Heart right ventricle (tissue), 16 donors: ENCODE measurements around the gene COG8. TPM values are rescaled to one million over a fixed set of nuclear protein-coding genes. Genes with fewer than 3 reads are reported as not detected.

ENCODE experiments used
- ATAC-seq, 8 donors: fragments of 200-7000 bp; cut with Tn5 transposase; one replicate each; pipeline ENCODE4 v1.9.1; 2020; ENCODE audit warnings: mild to moderate bottlenecking in 8 of 8, moderate library complexity in 8 of 8, moderate number of reproducible peaks in 1 of 8
- DNase-seq, 2 donors: peaks; one replicate each; pipeline ENCODE4 v3.0.0-alpha.2; 2020
- H3K27ac ChIP-seq, 10 donors: fragments of 200-600 bp; sonication (generic) in 2 of 10; one replicate each; pipeline versions ENCODE4 v1.5.0 to v1.8.0; 2020 to 2022; ENCODE audit warnings: mild to moderate bottlenecking in 3 of 10
- H3K27me3 ChIP-seq, 7 donors: fragments of 200-600 bp; one replicate each; pipeline ENCODE4 v1.8.0; 2021 to 2022; ENCODE audit warnings: mild to moderate bottlenecking in 2 of 7
- H3K36me3 ChIP-seq, 9 donors: fragments of 200-600 bp; sonication (generic) in 1 of 9; one replicate each; pipeline versions ENCODE4 v1.5.0 to v1.8.0; 2020 to 2022; ENCODE audit warnings: mild to moderate bottlenecking in 2 of 9
- H3K4me1 ChIP-seq, 9 donors: fragments of 200-600 bp; sonication (generic) in 1 of 9; one replicate each; pipeline versions ENCODE4 v1.5.0 to v1.8.0; 2020 to 2022; ENCODE audit warnings: mild to moderate bottlenecking in 4 of 9
- H3K4me3 ChIP-seq, 10 donors: fragments of 200-600 bp; sonication (generic) in 2 of 10; one replicate each; pipeline versions ENCODE4 v1.5.0 to v1.8.0; 2020 to 2022; ENCODE audit warnings: mild to moderate bottlenecking in 7 of 10, moderate library complexity in 2 of 10
- H3K9me3 ChIP-seq, 11 donors: fragments of 200-600 bp in 10 of 11; sonication (generic) in 2 of 11; one replicate each; pipeline versions ENCODE4 v1.5.0 to v1.8.0; 2013 to 2022; ENCODE audit warnings: mild to moderate bottlenecking in 2 of 11, control low read depth in 1 of 11, moderate library complexity in 1 of 11
- CTCF ChIP-seq, 9 donors: fragments of 200-600 bp; sonication (generic) in 2 of 9; IDR thresholded peaks; one replicate each; pipeline versions ENCODE4 v1.5.0 to v1.8.0; 2021 to 2022; ENCODE audit warnings: antibody characterized with exemption in 9 of 9, mild to moderate bottlenecking in 5 of 9, moderate library complexity in 1 of 9
- WGBS, 2 donors: extraction: QIAGEN DNeasy Blood & Tissue Kit; methylation state at CpG; one replicate each; pipeline ENCODE4 v1.1.7; 2013; ENCODE audit warnings: inconsistent platforms in 1 of 2; 5-methylcytosine and 5-hydroxymethylcytosine counted together
- intact Hi-C, 10 donors: fragments of 100-400 bp; cut with DNase I; formaldehyde crosslinking; loops; one replicate each; pipeline versions ENCODE4 v1.11.1 to v1.14.2; 2022
- polyA plus RNA-seq, 2 donors: library from polyadenylated mRNA; stranded (reverse); fragments of 200-250 nt; gene quantifications; one replicate each; pipeline ENCODE4 v1.2.3, GENCODE V29; 2013
- total RNA-seq, 10 donors: library from RNA; stranded (reverse); fragmentation: NEBNext Ultra II Directional in 3 of 10; extraction: Animal tissue kit (Norgen Biotek cat#: 25700) in 3 of 10; gene quantifications; one replicate each; pipeline versions ENCODE4 v1.2.1 to v1.2.4, GENCODE V29; 2021 to 2023
- donor health status: Arrhythmogenic right ventricular cardiomyopathy.
- donor health status: ischemic (EF 13 %, LVEDD 7.1; RV severe dilation, severe dysfunction).
- donor health status: healthy with polysubstance abuse.
- donor health status: DM: no; HTN: yes; CAD: no.
- donor health status: DM: no; HTN: no; CAD: no.
- donor health status: ischemic (EF 25% LVEDD 6.9; RV normal size, moderate dysfunction).
- donor health status: ischemic (EF 25% LVEDD 5.7; RV mildly dilated, moderate dysfunction).
- donor health status: healthy.
- donor health status: DM: yes; HTN: yes; CAD: no.
- donor health status: Ischemic cardiomyopathy.
- donor health status: ischemic (EF 35%, LVEDD 5.7; RV mildly dilated, moderate dysfunction).
- donor health status: nonischemic (EF 11% LVEDD 7.7; RV severe dilation, severe dysfunction).
- donor health status: DM: yes; HTN: yes; CAD: no.
- donor health status: PGD.
- donor health status: ischemic (EF 29% LVEDD 5.4; RV normal size, mild dysfunction).
- donor health status: nonischemic (EF 23%, LVEDD 6.1; RV moderate dilation, normal function).

Gene COG8
- total and polyA plus RNA-seq, 12 donors, result 15.7 to 29.1 (median 23.1) TPM

GRCh38 chr16:69323415-69323814 lies 15.9 kb downstream of the COG8 start:
- Histone ChIP-seq H3K27ac (no peak overlapping the region), H3K9me3 (no peaks in the 10 kb centered on the region), H3K4me1 (peaks cover 0 to 38% (median 27%) of the 10 kb centered on the region in 9 donors), H3K27me3 (no peaks in the 10 kb centered on the region), H3K4me3 (no peak overlapping the region), H3K36me3 (peaks cover 7 to 100% (median 72%) of the 10 kb centered on the region in 9 donors)
- no peak for TF ChIP-seq CTCF (IDR thresholded peaks at IDR 0.05)
- intact Hi-C loops, result no loop called here
- DNase-seq (no peak), ATAC-seq (no peak)
- WGBS, 2 donors, result 92 to 94% methylated on average over 14 of the region's 14 CpGs

- ATAC-seq, result no peak
- no peak for TF ChIP-seq CTCF (IDR thresholded peaks at IDR 0.05)
- no peaks in the 10 kb centered on the region for H3K9me3 ChIP-seq
- 93 to 94% methylated on average over 7 of the region's 7 CpGs for WGBS, 2 donors
- no peak overlapping the region for H3K27ac ChIP-seq
- H3K4me3 ChIP-seq, result no peak overlapping the region
- peaks cover 0 to 28% (median 17%) of the 10 kb centered on the region in 9 donors for H3K4me1 ChIP-seq
- DNase-seq, result no peak
- intact Hi-C loops, result no loop called here
- H3K36me3 ChIP-seq, result peaks cover 7 to 100% (median 70%) of the 10 kb centered on the region in 9 donors
- H3K27me3 ChIP-seq, result no peaks in the 10 kb centered on the region
Measured at GRCh38 chr16:69322343-69322742, 17.0 kb downstream of the COG8 start.

GRCh38 chr16:69321080-69321479 lies 18.3 kb downstream of the COG8 start:
- TF ChIP-seq CTCF (IDR thresholded peaks at IDR 0.05), result no peak
- Histone ChIP-seq H3K36me3 (peaks cover 10 to 100% (median 75%) of the 10 kb centered on the region in 9 donors), H3K27ac (no peak overlapping the region), H3K4me3 (no peak overlapping the region), H3K9me3 (no peaks in the 10 kb centered on the region), H3K4me1 (peaks cover 0 to 15% (median 6%) of the 10 kb centered on the region in 9 donors), H3K27me3 (no peaks in the 10 kb centered on the region)
- 93% methylated on average over 22 of the region's 22 CpGs for WGBS, 2 donors
- ATAC-seq (no peak), DNase-seq (no peak)
- intact Hi-C loops, result no loop called here

GRCh38 chr16:69320740-69321073 lies 18.7 kb downstream of the COG8 start:
- Histone ChIP-seq H3K4me3 (no peak overlapping the region), H3K27me3 (no peaks in the 10 kb centered on the region), H3K4me1 (peaks cover 0 to 12% (median 2%) of the 10 kb centered on the region in 9 donors), H3K27ac (no peak overlapping the region), H3K36me3 (peaks cover 10 to 100% (median 76%) of the 10 kb centered on the region in 9 donors), H3K9me3 (no peaks in the 10 kb centered on the region)
- no peak for ATAC-seq
- intact Hi-C loops, result no loop called here
- TF ChIP-seq CTCF (IDR thresholded peaks at IDR 0.05), result no peak
- no peak for DNase-seq
- 91% methylated on average over 13 of the region's 13 CpGs for WGBS, 2 donors
